HuH-7.5 (cell line): Measurements from ENCODE around the gene DCN.

Experiments
- DNase-seq: peaks from one replicate; pipeline ENCODE4 v3.0.0; 2011; ENCODE audit warnings: low spot score

Gene DCN

GRCh38 chr12:91185421-91185820 lies 2.8 kb upstream of the DCN start:
- no peak for DNase-seq

DNA sequence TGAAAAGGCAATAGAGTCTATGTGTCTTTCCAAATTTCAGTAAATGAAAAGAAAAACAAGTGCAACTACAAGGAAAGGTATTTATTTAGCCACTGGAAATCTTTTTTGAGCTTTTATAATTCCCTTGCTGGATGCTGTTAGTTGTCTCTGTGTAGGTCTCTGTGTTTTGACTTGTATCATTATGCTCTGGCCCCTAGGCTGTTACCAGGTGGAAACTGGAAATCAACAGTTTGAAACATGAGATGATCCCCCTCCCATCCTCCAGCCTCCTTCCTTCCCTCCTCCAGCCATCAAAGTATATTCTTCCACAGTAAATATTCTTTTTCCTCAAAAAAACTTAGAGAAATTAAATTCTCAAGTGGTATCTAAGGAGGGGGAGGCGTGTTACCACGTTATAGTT lies 934 bp upstream of the DCN start:
- DNase-seq, result no peak

- DNase-seq, result no peak
Measured at GRCh38 chr12:91180582-91181395, 1.8 kb downstream of the DCN start.

DNA sequence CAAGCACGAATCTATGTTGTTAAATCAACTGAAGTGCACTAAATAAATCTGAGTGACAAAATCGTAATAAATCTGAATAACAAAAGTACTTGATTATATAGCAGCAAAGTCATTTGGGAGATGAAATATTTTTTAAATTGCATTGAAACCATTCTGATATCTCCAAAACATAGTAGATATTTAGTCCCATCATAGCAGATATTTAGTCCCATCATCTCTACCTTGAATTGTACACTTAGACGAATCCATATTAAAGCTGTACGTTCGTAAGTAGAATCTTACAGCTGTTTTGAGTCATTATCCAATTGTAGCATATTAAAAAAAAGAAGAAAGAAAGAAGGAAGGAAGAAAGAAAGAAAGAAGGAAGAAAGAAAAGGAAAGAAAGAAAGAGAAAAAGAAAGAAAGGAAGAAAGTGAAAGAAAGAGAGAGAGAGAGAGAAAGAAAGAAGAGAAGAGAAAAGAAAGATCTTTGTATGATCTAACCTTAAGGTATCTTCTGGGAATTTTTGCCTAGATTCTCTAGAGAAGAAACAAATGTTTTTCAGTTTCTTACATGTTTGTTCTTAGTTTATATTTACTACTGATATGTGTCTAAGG lies 2.6 kb downstream of the DCN start:
- no peak for DNase-seq

GRCh38 chr12:91179315-91179714 lies 3.3 kb downstream of the DCN start:
- no peak for DNase-seq

GRCh38 chr12:91178781-91179180 lies 3.8 kb downstream of the DCN start:
- DNase-seq, result no peak

DNA sequence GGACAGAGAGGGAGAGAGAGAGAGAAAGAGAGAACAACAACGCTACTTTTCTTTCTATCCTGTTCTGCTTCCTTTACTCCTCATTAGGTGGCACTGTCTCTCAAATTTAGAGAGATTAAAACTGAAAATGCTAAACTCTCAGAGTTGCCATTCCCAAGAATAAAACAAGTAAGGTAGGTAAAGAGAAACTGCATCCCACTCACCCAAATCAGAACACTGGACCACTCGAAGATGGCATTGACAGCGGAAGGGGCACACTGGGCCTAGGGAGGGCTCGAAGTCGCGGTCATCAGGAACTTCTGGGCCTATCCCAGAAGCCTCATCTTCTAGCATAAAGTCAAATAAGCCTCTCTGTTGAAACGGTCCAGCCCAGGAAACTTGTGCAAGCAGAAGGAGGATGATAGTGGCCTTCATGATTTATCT lies 4.5 kb downstream of the DCN start:
- DNase-seq, result no peak

DNA sequence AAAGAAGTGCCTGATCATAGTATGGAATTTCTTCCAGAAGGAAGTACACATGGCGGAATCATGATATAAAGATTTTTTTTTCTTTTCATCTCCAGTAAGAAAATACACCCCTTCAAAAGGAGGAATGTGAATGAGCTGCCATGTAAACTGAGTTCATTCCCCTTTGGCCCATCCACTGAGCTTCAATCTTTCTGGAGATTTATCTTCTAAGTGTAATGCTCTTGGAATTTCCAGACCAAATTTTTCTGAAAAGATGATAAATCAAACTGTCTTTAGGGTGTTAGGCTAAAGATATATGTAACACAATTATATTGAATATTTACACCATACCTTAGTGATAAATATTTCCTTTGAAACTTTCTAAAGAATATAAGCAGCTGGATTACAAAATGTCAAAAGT lies 5.2 kb downstream of the DCN start:
- no peak for DNase-seq

- DNase-seq, result no peak
Measured at GRCh38 chr12:91176915-91177314, 5.7 kb downstream of the DCN start.

GRCh38 chr12:91176358-91176757 lies 6.3 kb downstream of the DCN start:
- no peak for DNase-seq

DNA sequence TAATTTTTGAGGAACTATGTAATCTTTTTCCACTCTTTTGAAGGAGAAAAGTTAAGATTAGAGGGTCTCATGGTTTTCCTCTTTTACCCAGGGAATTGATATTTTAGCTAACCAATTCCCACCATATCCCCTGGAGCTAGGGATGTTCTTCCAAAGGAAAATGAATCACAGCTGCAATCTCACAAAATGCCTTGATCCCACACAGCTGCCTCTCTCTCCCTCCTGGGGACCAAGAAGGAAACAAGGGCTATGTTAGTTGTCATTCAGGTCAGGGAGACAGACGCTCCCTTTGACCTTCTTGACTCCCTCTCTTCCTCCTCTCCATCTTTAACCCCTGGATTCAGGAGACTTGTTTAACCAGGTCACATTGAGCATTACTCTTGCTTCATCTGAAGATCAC lies 9.5 kb downstream of the DCN start:
- DNase-seq, result no peak

DNA sequence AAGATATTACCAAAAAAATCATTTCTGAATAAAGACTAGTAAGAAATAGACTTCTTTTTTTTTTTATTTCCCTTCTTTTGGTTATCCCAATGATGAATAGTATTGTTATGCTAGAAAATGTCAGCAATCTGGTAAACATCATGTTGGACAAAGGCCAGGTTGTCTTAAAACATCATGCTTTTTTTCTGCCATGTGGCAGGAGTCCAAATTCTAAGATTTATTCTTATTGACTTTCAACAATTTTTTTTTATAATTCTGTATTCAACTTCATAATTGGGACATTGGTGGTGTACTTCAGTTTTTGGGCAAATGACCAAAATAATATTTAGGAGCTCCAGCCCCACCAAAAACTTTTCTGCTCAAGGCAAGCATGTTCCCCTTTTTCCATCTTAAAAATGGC lies 10.5 kb downstream of the DCN start:
- DNase-seq, result no peak

- no peak for DNase-seq
Measured at GRCh38 chr12:91171476-91171875, 11.1 kb downstream of the DCN start.

GRCh38 chr12:91163116-91163515 lies 19.5 kb downstream of the DCN start:
- no peak for DNase-seq

DNA sequence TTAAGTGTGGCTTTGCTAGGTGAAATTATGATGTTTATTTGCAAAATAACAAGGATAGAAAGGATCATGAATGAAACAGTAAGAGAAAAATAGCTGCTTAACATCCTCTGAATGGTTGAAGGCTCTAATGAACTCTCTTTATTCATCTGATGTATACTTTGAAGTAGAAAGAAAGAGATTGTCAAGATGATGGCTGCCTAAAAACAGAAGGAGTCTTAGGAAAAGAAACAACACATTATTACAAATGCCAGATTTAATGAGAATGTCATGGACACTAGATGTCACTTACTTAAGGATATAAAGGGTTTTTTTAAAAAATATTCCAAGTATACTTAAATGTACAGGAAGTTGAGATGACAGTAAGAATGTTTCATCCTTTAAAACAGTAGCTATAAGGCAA lies 21.6 kb downstream of the DCN start:
- no peak for DNase-seq

DNA sequence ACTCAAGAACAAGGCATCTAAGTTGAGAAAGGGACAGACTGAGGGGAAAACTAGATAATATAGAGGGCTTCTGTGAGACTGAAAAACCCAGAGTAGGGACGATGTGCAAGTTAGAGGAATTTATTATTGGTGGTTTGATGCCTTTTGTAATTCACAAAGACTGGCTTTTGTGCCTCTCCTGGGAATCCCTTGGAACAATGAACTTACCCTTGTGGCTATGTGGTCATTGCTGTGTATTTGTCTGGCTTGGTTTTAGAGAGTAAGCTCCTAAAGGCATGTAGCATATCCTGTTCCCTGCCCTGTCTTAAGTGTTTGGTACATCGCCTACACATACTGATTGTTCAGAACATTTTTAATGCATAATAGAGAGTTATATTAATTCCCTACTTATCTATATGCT lies 26.6 kb downstream of the DCN start:
- no peak for DNase-seq

GRCh38 chr12:91154131-91154530 lies 28.5 kb downstream of the DCN start:
- no peak for DNase-seq

- no peak for DNase-seq
Measured at GRCh38 chr12:91144053-91144452, 38.6 kb downstream of the DCN start.

GRCh38 chr12:91143206-91143605 lies 39.4 kb downstream of the DCN start:
- no peak for DNase-seq

DNA sequence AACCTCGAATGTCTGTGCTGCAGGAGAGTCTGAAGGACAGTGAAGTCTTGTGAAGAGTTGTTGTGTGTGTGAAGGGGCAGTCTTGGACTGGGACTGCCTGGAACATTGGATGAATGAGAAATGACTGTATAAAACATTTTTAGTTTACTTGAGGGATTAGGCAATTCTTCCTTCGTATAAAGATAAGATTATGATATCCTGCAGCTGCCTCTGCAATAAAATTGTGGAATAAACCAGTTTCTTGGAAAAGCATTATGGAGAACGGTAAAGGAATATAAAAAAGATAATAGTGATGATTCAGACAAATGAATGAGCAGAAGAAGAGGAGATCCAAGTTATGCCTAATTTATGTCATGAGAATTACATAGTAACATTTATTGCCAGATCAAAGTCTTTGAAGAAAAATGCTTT lies 40.4 kb downstream of the DCN start:
- DNase-seq, result no peak

- DNase-seq, result no peak
Measured at GRCh38 chr12:91140026-91140931, 42.3 kb downstream of the DCN start.

DNA sequence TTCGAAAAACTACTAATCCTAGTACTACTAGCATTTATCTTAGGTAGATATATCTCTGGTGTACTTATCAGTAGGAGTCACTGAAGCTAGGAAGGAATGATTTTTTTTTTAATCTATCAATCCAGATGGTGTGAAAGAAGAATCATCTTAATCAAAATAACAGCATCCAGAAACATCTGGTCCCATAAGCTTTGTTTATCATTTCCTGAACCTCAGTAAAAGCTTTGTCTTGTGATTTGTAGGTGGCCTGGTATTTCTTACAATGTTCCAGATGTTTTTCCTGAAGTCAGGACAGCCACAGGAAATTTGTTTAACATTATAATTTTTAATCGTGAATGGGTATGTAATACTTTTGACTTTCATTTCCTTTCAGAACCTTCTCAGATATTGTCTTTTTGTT lies 43.3 kb downstream of the DCN start:
- DNase-seq, result no peak

- DNase-seq, result no peak
Measured at GRCh38 chr12:91138337-91138920, 44.2 kb downstream of the DCN start.
